Measurements from ENCODE around the gene TMC1.

DNA sequence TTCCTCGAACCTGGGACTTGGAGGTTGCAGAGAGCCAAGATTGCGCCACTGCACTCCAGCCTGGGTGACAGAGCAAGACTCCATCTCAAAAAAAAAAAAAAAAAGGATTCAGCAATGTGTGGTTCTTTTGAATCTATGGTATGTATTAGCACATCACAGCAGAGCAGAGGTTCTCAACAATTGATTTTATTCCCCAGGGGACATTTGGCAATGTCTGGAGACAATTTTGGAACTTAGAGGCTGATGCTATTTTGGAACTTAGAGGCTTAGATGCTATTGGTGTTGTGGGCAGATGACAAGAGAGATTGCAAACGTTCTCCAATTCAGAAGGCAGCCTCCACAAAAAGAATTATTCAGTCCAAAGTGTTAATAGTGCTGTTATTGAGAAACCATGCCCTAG lies 115.2 kb downstream of the TMC1 start:
- TF ChIP-seq, protein P1, sequence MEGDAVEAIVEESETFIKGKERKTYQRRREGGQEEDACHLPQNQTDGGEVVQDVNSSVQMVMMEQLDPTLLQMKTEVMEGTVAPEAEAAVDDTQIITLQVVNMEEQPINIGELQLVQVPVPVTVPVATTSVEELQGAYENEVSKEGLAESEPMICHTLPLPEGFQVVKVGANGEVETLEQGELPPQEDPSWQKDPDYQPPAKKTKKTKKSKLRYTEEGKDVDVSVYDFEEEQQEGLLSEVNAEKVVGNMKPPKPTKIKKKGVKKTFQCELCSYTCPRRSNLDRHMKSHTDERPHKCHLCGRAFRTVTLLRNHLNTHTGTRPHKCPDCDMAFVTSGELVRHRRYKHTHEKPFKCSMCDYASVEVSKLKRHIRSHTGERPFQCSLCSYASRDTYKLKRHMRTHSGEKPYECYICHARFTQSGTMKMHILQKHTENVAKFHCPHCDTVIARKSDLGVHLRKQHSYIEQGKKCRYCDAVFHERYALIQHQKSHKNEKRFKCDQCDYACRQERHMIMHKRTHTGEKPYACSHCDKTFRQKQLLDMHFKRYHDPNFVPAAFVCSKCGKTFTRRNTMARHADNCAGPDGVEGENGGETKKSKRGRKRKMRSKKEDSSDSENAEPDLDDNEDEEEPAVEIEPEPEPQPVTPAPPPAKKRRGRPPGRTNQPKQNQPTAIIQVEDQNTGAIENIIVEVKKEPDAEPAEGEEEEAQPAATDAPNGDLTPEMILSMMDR (IDR thresholded peaks at IDR 0.05) = no peak
- TF ChIP-seq POLR2A (IDR thresholded peaks at IDR 0.05) = no peak
